GM12878 (cell line): ENCODE measurements around the gene ZFP3. TPM values are rescaled to one million over a fixed set of nuclear protein-coding genes. Genes with fewer than 3 reads are reported as not detected.

ENCODE experiments used
- ATAC-seq: fragments of 200-7000 bp; cut with Tn5 transposase; 3 replicates; pipeline ENCODE4 v1.9.1; 2020; ENCODE audit warnings: mild to moderate bottlenecking, moderate library complexity
- BruUV-seq: library from RNA; stranded (reverse); fragments of 400-500 nt; replicated peaks from 2 replicates; lab custom pipeline; 2021; lab: Mats Ljungman, UMichigan
- CTCF ChIA-PET: fragments of 300-600 bp; sonication (Branson Sonifier 250); formaldehyde crosslinking; extraction: SDS; loops from one replicate; lab custom pipeline; 2021; ENCODE audit warnings: inconsistent platforms; lab: Yijun Ruan, JAX
- POLR2A ChIA-PET: fragments of 350-600 bp; formaldehyde crosslinking; extraction: SDS; loops from one replicate; lab custom pipeline; 2021; ENCODE audit warnings: inconsistent platforms; lab: Charles Lee
- RAD21 ChIA-PET: fragments of 300-600 bp; sonication (Branson Sonifier 250); formaldehyde crosslinking; loops from one replicate; lab custom pipeline; 2023; ENCODE audit warnings: antibody characterized with exemption; ENCODE audit not compliant: unreplicated experiment; lab: Charles Lee
- SMC1A ChIA-PET: fragments of 300-600 bp; sonication (Branson Sonifier 250); formaldehyde crosslinking; loops from one replicate; lab custom pipeline; 2023; ENCODE audit not compliant: unreplicated experiment, uncharacterized antibody; lab: Charles Lee
- DNase-seq: peaks from one replicate; pipeline ENCODE4 v3.0.0-alpha.2; 2011; ENCODE audit warnings: low read depth, low spot score
- FAIRE-seq: peaks from 3 replicates; lab custom pipeline; 2011; peaks lifted over from hg19 to GRCh38; lab: Jason Lieb, UNC
- H2AFZ ChIP-seq: 2 replicates; pipeline ENCODE4 v1.6.0; 2011; ENCODE audit warnings: low read depth, low read length, control low read depth; ENCODE audit not compliant: control insufficient read depth
- H3K27ac ChIP-seq: 2 replicates; pipeline ENCODE4 v1.5.1; 2011; ENCODE audit warnings: control low read depth; ENCODE audit not compliant: control insufficient read depth, insufficient read depth
- H3K27me3 ChIP-seq, 2 experiments: replicated peaks in 1 of 2; 2 replicates each; pipeline versions ENCODE4 v1.6.0 to v1.6.1; 2011; ENCODE audit warnings: low read length in 1 of 2; ENCODE audit not compliant: control insufficient read depth in 2 of 2, insufficient read depth in 2 of 2
- H3K36me3 ChIP-seq, 2 experiments: 2 replicates each; pipeline ENCODE4 v1.5.1; 2011; ENCODE audit warnings: low read length in 1 of 2; ENCODE audit not compliant: control insufficient read depth in 2 of 2, insufficient read depth in 2 of 2
- H3K4me1 ChIP-seq: 2 replicates; pipeline ENCODE4 v1.6.1; 2011; ENCODE audit warnings: mild to moderate bottlenecking, low read length, moderate library complexity, mixed read lengths; ENCODE audit not compliant: control insufficient read depth, insufficient read depth
- H3K4me2 ChIP-seq: 2 replicates; pipeline ENCODE4 v1.6.0; 2011; ENCODE audit warnings: control low read depth; ENCODE audit not compliant: control insufficient read depth, insufficient read depth
- H3K4me3 ChIP-seq: fragments of 200-600 bp; sonication (generic); 2 replicates; pipeline ENCODE4 v1.5.1; 2016
- H3K79me2 ChIP-seq: 2 replicates; pipeline ENCODE4 v1.6.0; 2011; ENCODE audit warnings: low read length; ENCODE audit not compliant: control insufficient read depth, insufficient read depth
- H3K9ac ChIP-seq: 2 replicates; pipeline ENCODE4 v1.8.0; 2011; ENCODE audit warnings: low read length, control low read depth, mixed read lengths; ENCODE audit not compliant: control insufficient read depth, insufficient read depth
- H3K9me3 ChIP-seq: replicated peaks from 3 replicates; pipeline ENCODE4 v1.5.1; 2011; ENCODE audit warnings: mild to moderate bottlenecking, low read length; ENCODE audit not compliant: control insufficient read depth, insufficient read depth
- H4K20me1 ChIP-seq: 2 replicates; pipeline ENCODE4 v1.6.0; 2011; ENCODE audit not compliant: control insufficient read depth, insufficient read depth
- POLR2AphosphoS2 ChIP-seq: IDR thresholded peaks from 2 replicates; pipeline ENCODE4 v1.6.1; 2011; ENCODE audit warnings: low read depth, mild to moderate bottlenecking, low read length, improper control_type of control experiment, moderate library complexity
- PRDM15 ChIP-seq: fragments of 450-650 bp; formaldehyde crosslinking; IDR thresholded peaks from 2 replicates; pipeline ENCODE4 v1.4.0; 2020; ENCODE audit warnings: mild to moderate bottlenecking, moderate library complexity
- SUPT20H ChIP-seq: IDR thresholded peaks from 2 replicates; pipeline ENCODE4 v1.6.1; 2011; ENCODE audit warnings: low read depth, mild to moderate bottlenecking, low read length, moderate library complexity, borderline replicate concordance; ENCODE audit not compliant: control insufficient read depth
- WGBS: methylation state at CpG from one replicate; pipeline ENCODE4 v1.1.6; 2016; ENCODE audit warnings: low lambda C conversion rate; ENCODE audit not compliant: insufficient replicate concordance, insufficient coverage; ENCODE audit errors: missing lambda C conversion rate; 5-methylcytosine and 5-hydroxymethylcytosine counted together
- in situ Hi-C: fragments of 300-500 bp; cut with MboI; formaldehyde crosslinking; loops from 9 replicates; pipeline ENCODE4 v1.14.3; 2018; ENCODE audit warnings: mixed read lengths
- intact Hi-C: fragments of 100-400 bp; cut with micrococcal nuclease; formaldehyde crosslinking; loops from one replicate; pipeline ENCODE4 v1.14.2; 2022; ENCODE audit not compliant: unreplicated experiment
- polyA plus RNA-seq, 11 experiments: library from polyadenylated mRNA; depleted of rRNA in 4 of 11; unstranded in 6 of 11; stranded (reverse) in 5 of 11; fragments of >200 nt; fragmentation: Nextera tagmentation in 4 of 11; fragmentation: Illumina TruSeq in 1 of 11; extraction: Ambion mirVana in 4 of 11; extraction: Trizol in 1 of 11; gene quantifications; 1 replicate in 1 of 11; 2 replicates in 10 of 11; pipeline versions ENCODE4 v1.2.1 to v1.2.3, GENCODE V29; 2011 to 2016; ENCODE audit warnings: inconsistent platforms in 2 of 11, missing spikeins in 2 of 11, low read depth in 1 of 11
- total RNA-seq, 4 experiments: library from RNA; depleted of rRNA in 3 of 4; stranded (reverse); fragments of >200 nt in 3 of 4; fragmentation: Illumina TruSeq in 1 of 4; extraction: Trizol in 1 of 4; gene quantifications; 2 replicates each; pipeline versions ENCODE4 v1.2.1 to v1.2.3, GENCODE V29; 2013 to 2021

Gene ZFP3
- total and polyA plus RNA-seq, 10 of the 15 experiments (the other 5 are each of a cell fraction or from before 2014, with no cell fraction given): 0.37 to 4.1 (median 1.6) TPM

DNA sequence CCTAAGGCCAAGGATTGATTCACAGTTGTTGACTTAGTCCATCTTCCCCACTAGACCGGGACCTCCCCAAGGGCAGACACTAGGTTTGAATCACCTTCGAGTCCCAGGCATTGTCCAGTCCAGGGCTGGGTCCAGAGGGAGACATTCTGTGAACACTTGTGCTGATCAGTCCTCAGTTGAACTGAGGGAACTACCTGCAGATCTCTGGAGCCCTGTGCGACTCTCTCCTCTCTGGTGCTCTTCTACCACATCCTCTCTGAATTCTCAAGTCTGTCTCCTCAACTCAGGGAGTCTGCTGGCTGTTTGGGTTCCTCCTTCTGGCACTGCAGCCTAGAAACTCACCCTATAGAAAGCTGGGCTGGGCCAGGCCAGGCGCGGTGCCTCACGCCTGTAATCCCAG is 22.6 kb downstream of the ZFP3 start:
- Histone ChIP-seq H3K27me3 (no peaks in the 10 kb centered on the region; a peak in 1 of 4 replicates), H3K9ac (no peak overlapping the region), H2AFZ (no peak overlapping the region), H4K20me1 (no peaks in the 10 kb centered on the region), H3K36me3 (no peaks in the 10 kb centered on the region), H3K4me3 (no peak overlapping the region), H3K4me1 (no peaks in the 10 kb centered on the region), H3K9me3 (peaks cover 26% of the 10 kb centered on the region), H3K4me2 (no peak overlapping the region), H3K27ac (no peak overlapping the region), H3K79me2 (no peaks in the 10 kb centered on the region)
- DNase-seq (no peak), FAIRE-seq (no peak), ATAC-seq (no peak)
- ChIA-PET RAD21 (no interaction called here), POLR2A (no interaction called here), CTCF (no interaction called here), SMC1A (no interaction called here)
- no peak for TF ChIP-seq SUPT20H
- no peak for TF ChIP-seq PRDM15 (CRISPR knock-in tag)
- no peak for TF ChIP-seq POLR2AphosphoS2
- BruUV-seq: no TSS peak
- intact Hi-C loops (no loop called here), in situ Hi-C loops (no loop called here)
- WGBS: 49% methylated on average over 6 of the region's 6 CpGs
